Retinal pigment epithelial cell (primary cell): ENCODE results near the gene IL18.
"Not testable (repeated sequence)": the region's sequence is repeated elsewhere in the genome, so short reads cannot be mapped to it uniquely, and the experiment has no call there.

Experiments
- DNase-seq: peaks from one replicate; pipeline ENCODE4 v3.0.0-alpha.2; 2010; ENCODE audit warnings: low read depth
- H3K4me3 ChIP-seq: 2 replicates; pipeline ENCODE4 v1.5.1; 2011; ENCODE audit warnings: mild to moderate bottlenecking, low read length, control low read depth, moderate library complexity
- TF ChIP-seq, protein P1 (sequence below): conservative IDR thresholded peaks from 2 replicates; pipeline ENCODE4 v1.5.1; 2011; ENCODE audit warnings: low read depth, low read length, control low read depth, inconsistent platforms

IL18 gene

DNA sequence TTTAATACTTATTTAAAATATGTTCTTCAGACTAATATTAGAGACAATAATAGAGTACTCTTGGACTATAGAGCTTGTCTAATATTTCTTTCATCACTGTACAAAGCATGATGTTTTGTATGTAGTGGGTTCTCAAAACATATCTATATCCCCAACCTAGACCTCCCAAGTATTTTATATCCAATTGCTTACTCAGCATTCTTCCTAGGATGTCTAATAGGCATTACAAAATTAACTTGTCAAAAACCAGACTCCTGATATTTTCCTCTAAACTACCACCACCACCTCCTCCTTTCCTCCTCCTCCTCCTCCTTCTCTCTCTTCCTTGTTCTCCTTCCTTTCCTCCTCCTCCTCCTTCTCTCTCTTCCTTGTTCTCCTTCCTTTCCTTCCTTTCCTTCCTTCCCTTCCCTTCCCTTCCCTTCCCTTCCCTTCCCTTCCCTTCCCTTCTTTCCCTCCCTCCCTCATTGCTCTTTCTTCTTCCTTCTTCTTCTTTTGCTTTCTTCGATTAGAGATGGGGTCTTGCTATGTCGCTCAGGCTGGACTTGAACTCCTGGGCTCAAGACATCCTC lies 32.7 kb upstream of the IL18 start:
- TF ChIP-seq, protein P1, sequence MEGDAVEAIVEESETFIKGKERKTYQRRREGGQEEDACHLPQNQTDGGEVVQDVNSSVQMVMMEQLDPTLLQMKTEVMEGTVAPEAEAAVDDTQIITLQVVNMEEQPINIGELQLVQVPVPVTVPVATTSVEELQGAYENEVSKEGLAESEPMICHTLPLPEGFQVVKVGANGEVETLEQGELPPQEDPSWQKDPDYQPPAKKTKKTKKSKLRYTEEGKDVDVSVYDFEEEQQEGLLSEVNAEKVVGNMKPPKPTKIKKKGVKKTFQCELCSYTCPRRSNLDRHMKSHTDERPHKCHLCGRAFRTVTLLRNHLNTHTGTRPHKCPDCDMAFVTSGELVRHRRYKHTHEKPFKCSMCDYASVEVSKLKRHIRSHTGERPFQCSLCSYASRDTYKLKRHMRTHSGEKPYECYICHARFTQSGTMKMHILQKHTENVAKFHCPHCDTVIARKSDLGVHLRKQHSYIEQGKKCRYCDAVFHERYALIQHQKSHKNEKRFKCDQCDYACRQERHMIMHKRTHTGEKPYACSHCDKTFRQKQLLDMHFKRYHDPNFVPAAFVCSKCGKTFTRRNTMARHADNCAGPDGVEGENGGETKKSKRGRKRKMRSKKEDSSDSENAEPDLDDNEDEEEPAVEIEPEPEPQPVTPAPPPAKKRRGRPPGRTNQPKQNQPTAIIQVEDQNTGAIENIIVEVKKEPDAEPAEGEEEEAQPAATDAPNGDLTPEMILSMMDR: no peak
- no peak overlapping the region for H3K4me3 ChIP-seq
- DNase-seq: no peak

DNA sequence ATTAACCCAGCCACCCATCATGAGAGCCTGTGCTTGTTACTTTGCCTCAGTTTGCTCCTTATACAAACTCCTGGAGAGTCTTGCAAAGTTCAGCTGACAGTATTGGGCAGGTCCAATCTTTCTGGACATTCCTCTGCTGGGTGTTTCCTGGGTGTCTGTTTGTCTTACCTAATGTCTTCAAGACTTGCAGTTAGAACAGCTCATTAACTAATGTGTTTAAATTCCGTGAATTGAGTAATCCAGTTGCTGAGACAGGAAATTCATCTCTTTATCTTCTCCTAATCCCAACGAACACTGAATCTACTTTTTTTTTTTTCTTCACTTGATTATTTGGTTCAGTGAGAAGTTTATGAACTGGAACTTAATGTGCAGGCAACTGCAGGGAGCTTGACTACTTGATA lies 32.1 kb upstream of the IL18 start:
- TF ChIP-seq, protein P1: no peak
- no peak overlapping the region for H3K4me3 ChIP-seq
- DNase-seq: no peak

DNA sequence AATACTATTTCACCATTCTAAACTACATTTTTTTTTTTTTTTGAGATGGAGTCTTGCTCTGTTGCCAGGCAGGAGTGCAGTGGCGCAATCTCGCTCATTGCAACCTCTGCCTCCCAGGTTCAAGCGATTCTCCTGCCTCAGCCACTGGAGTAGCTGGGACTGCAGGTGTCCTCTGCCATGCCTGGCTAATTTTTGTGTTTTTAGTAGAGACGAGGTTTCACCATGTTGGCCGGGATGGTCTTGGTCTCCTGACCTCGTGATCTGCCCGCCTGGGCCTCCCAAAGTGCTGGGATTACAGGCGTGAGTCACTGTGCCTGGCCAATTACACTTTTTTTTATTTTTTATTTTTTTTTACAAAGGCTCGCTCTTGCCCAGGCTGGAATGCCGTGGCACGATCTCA lies 31.2 kb upstream of the IL18 start:
- DNase-seq, H3K4me3 ChIP-seq: not testable (repeated sequence)

DNA sequence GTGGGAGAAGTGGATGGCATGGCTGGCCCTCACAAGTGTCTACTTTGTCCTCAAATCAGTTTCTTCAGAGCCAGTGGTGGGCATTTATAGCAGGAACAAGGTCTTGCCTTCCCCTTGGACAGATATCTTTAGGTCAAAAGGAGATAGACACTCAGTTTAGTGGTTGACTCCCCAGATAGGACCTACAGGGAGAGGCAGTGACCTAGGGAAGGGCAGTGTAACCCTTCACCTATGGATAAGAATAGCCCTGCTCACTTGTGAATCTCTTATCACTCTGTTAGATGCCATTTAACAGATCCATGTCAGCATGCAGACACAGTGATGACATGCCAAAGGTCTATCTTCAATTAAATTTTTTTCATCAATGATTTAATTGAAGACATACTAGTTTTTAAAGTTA lies 22.4 kb upstream of the IL18 start:
- no peak for DNase-seq
- H3K4me3 ChIP-seq: no peak overlapping the region
- TF ChIP-seq, protein P1: no peak

DNA sequence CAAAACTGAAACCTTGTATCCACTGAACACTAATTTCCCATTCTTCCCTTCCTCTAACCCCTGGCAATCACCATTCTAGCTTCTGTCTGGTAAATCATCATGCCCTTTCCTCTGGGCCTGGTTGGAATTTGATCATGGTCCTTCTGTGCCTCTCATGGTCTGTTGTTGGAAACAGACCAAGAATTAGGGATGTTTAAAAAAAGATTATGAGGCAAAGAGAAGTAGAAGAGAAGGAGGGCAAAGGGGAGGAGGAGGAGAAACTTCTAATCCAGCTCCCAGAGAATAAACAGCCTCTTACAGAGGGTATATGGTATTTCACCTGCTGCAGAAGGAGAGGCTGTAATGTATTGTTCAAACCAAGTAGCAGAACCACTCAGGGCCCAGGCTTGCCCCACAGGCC lies 22.0 kb upstream of the IL18 start:
- no peak for DNase-seq
- TF ChIP-seq, protein P1: no peak
- no peak overlapping the region for H3K4me3 ChIP-seq

DNA sequence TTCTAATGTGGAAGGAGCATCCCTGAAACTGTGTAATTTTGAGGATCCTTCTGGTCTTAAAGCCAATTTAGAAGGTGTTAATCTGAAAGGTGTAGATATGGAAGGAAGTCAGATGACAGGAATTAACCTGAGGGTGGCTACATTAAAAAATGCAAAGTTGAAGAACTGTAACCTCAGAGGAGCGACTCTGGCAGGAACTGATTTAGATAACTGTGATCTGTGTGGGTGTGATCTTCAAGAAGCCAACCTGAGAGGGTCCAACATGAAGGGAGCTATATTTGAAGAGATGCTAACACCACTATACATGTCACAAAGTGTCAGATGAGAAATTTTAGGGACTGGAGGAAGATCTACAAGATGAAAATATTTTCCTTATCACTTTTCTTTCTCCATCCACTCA lies 19.0 kb upstream of the IL18 start:
- TF ChIP-seq, protein P1: no peak
- DNase-seq: no peak
- H3K4me3 ChIP-seq: no peak overlapping the region

DNA sequence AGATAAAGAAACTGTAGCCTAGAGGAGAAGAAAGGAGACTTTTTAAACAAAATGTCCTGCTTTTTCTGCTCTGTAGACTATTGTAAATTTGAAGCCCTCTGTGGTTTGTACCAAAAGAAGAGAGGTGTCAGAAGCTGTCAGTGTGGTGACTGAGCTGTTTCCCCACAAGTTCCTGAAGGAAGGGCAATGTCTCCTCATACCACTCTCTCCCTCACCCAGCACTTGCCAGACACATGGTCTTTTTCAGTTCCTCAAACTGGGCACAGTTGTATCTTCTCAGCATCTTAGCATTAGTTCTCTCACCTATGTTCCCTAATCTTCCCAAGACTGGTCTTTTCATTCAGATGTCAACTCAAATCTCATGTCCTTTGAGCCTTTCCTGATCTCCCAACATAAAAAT lies 15.7 kb upstream of the IL18 start:
- TF ChIP-seq, protein P1: no peak
- no peak overlapping the region for H3K4me3 ChIP-seq
- DNase-seq: no peak

DNA sequence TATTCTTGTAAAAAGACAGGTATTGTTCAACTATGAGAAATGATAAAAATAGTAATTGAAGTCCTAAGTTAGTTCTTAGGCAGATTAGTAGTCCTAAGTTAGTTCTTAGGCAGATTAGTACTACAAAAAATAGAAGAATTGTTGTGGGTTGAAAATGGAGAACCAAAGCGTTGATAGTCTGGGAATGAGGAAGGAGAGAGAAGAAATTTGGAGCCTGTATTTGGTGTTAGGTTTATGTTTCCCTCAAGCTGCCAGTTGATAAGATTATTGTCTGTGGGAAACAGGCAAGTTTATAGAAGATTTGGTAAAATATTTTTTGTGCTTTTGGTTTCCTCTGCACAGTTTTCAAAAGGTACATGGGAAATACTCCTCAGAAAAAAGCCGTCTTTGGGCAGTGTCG lies 15.0 kb upstream of the IL18 start:
- no peak overlapping the region for H3K4me3 ChIP-seq
- TF ChIP-seq, protein P1: no peak
- no peak for DNase-seq
